H4 (cell line): ENCODE results near the gene FCHO1. TPM values are rescaled to one million over a fixed set of nuclear protein-coding genes. Genes with fewer than 3 reads are reported as not detected.
"Not testable (repeated sequence)": the region's sequence is repeated elsewhere in the genome, so short reads cannot be mapped to it uniquely, and the experiment has no call there.

Source experiments
- DNase-seq: peaks from one replicate; pipeline ENCODE4 v3.0.0-alpha.2; 2015; ENCODE audit warnings: low spot score
- total RNA-seq: library from RNA; depleted of rRNA; stranded (reverse); fragments of >200 nt; shearing (Covaris generic); gene quantifications from 2 replicates; pipeline ENCODE4 v1.2.3, GENCODE V29; 2014

FCHO1 gene
- total RNA-seq, 1 experiment from 2014 or later: 0.58 TPM

- DNase-seq: peak; percentile 84
These were observed 11.4 kb downstream of the FCHO1 start for GRCh38 chr19:17762505-17763229.

- DNase-seq: no peak
These were observed 13.1 kb downstream of the FCHO1 start for GRCh38 chr19:17764348-17764747.

GRCh38 chr19:17765069-17765618 is 13.9 kb downstream of the FCHO1 start:
- DNase-seq: peak; percentile 89

GRCh38 chr19:17766543-17767131 is 15.4 kb downstream of the FCHO1 start:
- DNase-seq: peak; percentile 95

- no peak for DNase-seq
These were observed 16.3 kb downstream of the FCHO1 start for GRCh38 chr19:17767559-17767958.

GRCh38 chr19:17770613-17771012 is 19.3 kb downstream of the FCHO1 start:
- DNase-seq: no peak

GRCh38 chr19:17772172-17772571 is 20.9 kb downstream of the FCHO1 start:
- DNase-seq: no peak

- DNase-seq: peak; percentile 52
These were observed 24.1 kb downstream of the FCHO1 start for GRCh38 chr19:17775245-17775927.

- no peak for DNase-seq
These were observed 24.9 kb downstream of the FCHO1 start for GRCh38 chr19:17775991-17776803.

- not testable (repeated sequence) for DNase-seq
These were observed 26.6 kb downstream of the FCHO1 start for GRCh38 chr19:17777840-17778239.

- no peak for DNase-seq
These were observed 27.1 kb downstream of the FCHO1 start for GRCh38 chr19:17778251-17778967.

- DNase-seq: no peak
These were observed 28.0 kb downstream of the FCHO1 start for GRCh38 chr19:17778968-17779929.

- no peak for DNase-seq
These were observed 29.5 kb downstream of the FCHO1 start for GRCh38 chr19:17780781-17781180.

- not testable (repeated sequence) for DNase-seq
These were observed 32.4 kb downstream of the FCHO1 start for GRCh38 chr19:17783721-17784120.

GRCh38 chr19:17784201-17785008 is 33.1 kb downstream of the FCHO1 start:
- DNase-seq: peak; percentile 66

- DNase-seq: no peak
These were observed 36.1 kb downstream of the FCHO1 start for GRCh38 chr19:17787274-17787913.

- DNase-seq: no peak
These were observed 37.4 kb downstream of the FCHO1 start for GRCh38 chr19:17788632-17789031.

- DNase-seq: no peak
These were observed 38.9 kb downstream of the FCHO1 start for GRCh38 chr19:17790059-17790780.
